Endodermal cell (in vitro differentiated cells): ENCODE data around the gene MICALL2. TPM values are rescaled to one million over a fixed set of nuclear protein-coding genes. Genes with fewer than 3 reads are reported as not detected.

ENCODE experiments used
- DNase-seq: peaks from one replicate; pipeline ENCODE4 v3.0.0-alpha.2; 2017
- H3K27ac ChIP-seq: 2 replicates; pipeline ENCODE4 v1.5.1; 2013; ENCODE audit warnings: mild to moderate bottlenecking, low read depth, low read length, moderate library complexity
- H3K27me3 ChIP-seq: 2 replicates; pipeline ENCODE4 v1.6.1; 2013; ENCODE audit warnings: mild to moderate bottlenecking, low read length, moderate library complexity; ENCODE audit not compliant: insufficient read depth, control insufficient read depth, poor library complexity, severe bottlenecking
- H3K36me3 ChIP-seq: 2 replicates; pipeline ENCODE4 v1.7.0; 2013; ENCODE audit warnings: mild to moderate bottlenecking, low read length, moderate library complexity; ENCODE audit not compliant: control insufficient read depth, insufficient read depth
- H3K4me1 ChIP-seq: one replicate; pipeline ENCODE4 v1.7.0; 2013; ENCODE audit warnings: low read length; ENCODE audit not compliant: control insufficient read depth, insufficient read depth
- H3K4me3 ChIP-seq: 2 replicates; pipeline ENCODE4 v1.5.1; 2013; ENCODE audit warnings: mild to moderate bottlenecking, low read length, moderate library complexity
- H3K9ac ChIP-seq: 2 replicates; pipeline ENCODE4 v1.6.1; 2013; ENCODE audit warnings: mild to moderate bottlenecking, low read length, moderate library complexity; ENCODE audit not compliant: poor library complexity, severe bottlenecking; ENCODE audit errors: extremely low read depth
- H3K9me3 ChIP-seq: 2 replicates; pipeline ENCODE4 v1.6.1; 2013; ENCODE audit warnings: mild to moderate bottlenecking, low read length, moderate library complexity; ENCODE audit not compliant: control insufficient read depth
- H3K27ac Mint-ChIP-seq: 2 replicates; pipeline ENCODE4 v1.8.0; 2020; ENCODE audit warnings: mixed read lengths
- H3K27me3 Mint-ChIP-seq: 2 replicates; pipeline ENCODE4 v1.8.0; 2021; ENCODE audit warnings: mild to moderate bottlenecking, mixed read lengths; ENCODE audit not compliant: insufficient read depth
- H3K36me3 Mint-ChIP-seq: 2 replicates; pipeline ENCODE4 v1.8.0; 2020; ENCODE audit warnings: low read depth, mixed read lengths
- H3K4me1 Mint-ChIP-seq: 2 replicates; pipeline ENCODE4 v1.8.0; 2020; ENCODE audit warnings: mixed read lengths
- H3K4me3 Mint-ChIP-seq: 2 replicates; pipeline ENCODE4 v1.8.0; 2020; ENCODE audit warnings: mild to moderate bottlenecking, moderate library complexity, mixed read lengths
- H3K9me3 Mint-ChIP-seq: 2 replicates; pipeline ENCODE4 v1.8.0; 2020; ENCODE audit warnings: mild to moderate bottlenecking, mixed read lengths
- CTCF ChIP-seq: fragments of 200-600 bp; sonication (generic); conservative IDR thresholded peaks from 2 replicates; pipeline ENCODE4 v1.5.0; 2021; ENCODE audit warnings: antibody characterized with exemption, mild to moderate bottlenecking
- WGBS, 2 experiments: methylation state at CpG; one replicate each; pipeline versions ENCODE4 v1.1.5 to v1.1.7; 2013; ENCODE audit warnings: missing lambda C conversion rate in 2 of 2, mixed read lengths in 1 of 2; ENCODE audit not compliant: insufficient coverage in 1 of 2, insufficient read length in 1 of 2; 5-methylcytosine and 5-hydroxymethylcytosine counted together
- total RNA-seq, 2 donors: library from RNA; stranded (reverse); fragmentation: NEBNext Ultra II Directional in 1 of 2; extraction: Animal tissue kit (Norgen Biotek cat#: 25700) in 1 of 2; gene quantifications; 2 replicates in 1 of 2; 3 replicates in 1 of 2; pipeline ENCODE4 v1.2.1, GENCODE V29; 2021

MICALL2 gene
- total RNA-seq, 2 donors from 2014 or later = 19.4 to 24.8 TPM

GRCh38 chr7:1483079-1483478 lies 23.8 kb upstream of the MICALL2 start:
- no peaks in the 10 kb centered on the region for H3K9me3 Mint-ChIP-seq

GRCh38 chr7:1481300-1481699 lies 22.0 kb upstream of the MICALL2 start:
- TF ChIP-seq CTCF = no peak
- H3K27me3 ChIP-seq = no peaks in the 10 kb centered on the region
- Mint-ChIP-seq H3K9me3 (no peaks in the 10 kb centered on the region), H3K4me3 (no peak overlapping the region), H3K4me1 (no peaks in the 10 kb centered on the region), H3K27me3 (no peaks in the 10 kb centered on the region), H3K27ac (no peak overlapping the region), H3K36me3 (peaks cover 26% of the 10 kb centered on the region)
- H3K4me3 ChIP-seq = no peak overlapping the region
- no peak for DNase-seq
- no peak overlapping the region for H3K9ac ChIP-seq
- no peaks in the 10 kb centered on the region for H3K9me3 ChIP-seq
- H3K27ac ChIP-seq = no peak overlapping the region
- H3K4me1 ChIP-seq = no peaks in the 10 kb centered on the region
- H3K36me3 ChIP-seq = peaks cover 4% of the 10 kb centered on the region
- WGBS, 2 experiments = 95 to 96% methylated on average over 9 to 20 of the region's 20 CpGs

More at GRCh38 chr7:1483079-1483478, 23.8 kb upstream of the MICALL2 start:
- no peak for DNase-seq
- H3K9ac ChIP-seq = no peak overlapping the region
- Mint-ChIP-seq H3K27me3 (no peaks in the 10 kb centered on the region), H3K27ac (no peak overlapping the region), H3K4me1 (no peaks in the 10 kb centered on the region), H3K4me3 (no peak overlapping the region), H3K36me3 (peaks cover 25% of the 10 kb centered on the region)
- H3K4me1 ChIP-seq = no peaks in the 10 kb centered on the region
- no peak for TF ChIP-seq CTCF
- WGBS, 2 experiments = 73 to 86% methylated on average over 15 to 22 of the region's 22 CpGs
- H3K27ac ChIP-seq = no peak overlapping the region
- H3K4me3 ChIP-seq = no peak overlapping the region
- no peaks in the 10 kb centered on the region for H3K27me3 ChIP-seq
- peaks cover 6% of the 10 kb centered on the region for H3K36me3 ChIP-seq
- H3K9me3 ChIP-seq = no peaks in the 10 kb centered on the region

DNA sequence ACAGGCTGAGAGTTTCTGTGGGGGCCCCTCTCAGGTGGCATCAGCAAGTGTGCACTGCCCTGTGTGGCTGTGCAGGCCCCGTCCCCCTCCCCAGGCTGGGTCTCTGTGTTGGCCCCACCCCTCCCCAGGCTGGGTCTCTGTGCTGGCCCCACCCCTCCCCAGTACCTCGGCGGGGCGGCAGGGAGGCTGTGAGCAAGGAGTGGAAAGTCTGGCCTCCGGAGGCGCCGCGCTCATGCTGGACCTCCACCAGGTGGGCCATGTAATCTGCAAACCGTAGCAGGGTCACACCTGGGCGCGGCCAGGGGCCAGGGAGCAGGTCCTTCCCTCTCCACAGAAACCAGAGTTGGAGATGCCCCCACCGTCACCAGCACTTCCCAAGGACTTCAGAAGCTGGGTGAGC lies 21.4 kb upstream of the MICALL2 start:
- Mint-ChIP-seq H3K36me3 (peaks cover 22% of the 10 kb centered on the region), H3K27me3 (no peaks in the 10 kb centered on the region), H3K4me3 (no peak overlapping the region), H3K27ac (no peak overlapping the region), H3K4me1 (no peaks in the 10 kb centered on the region), H3K9me3 (no peaks in the 10 kb centered on the region)
- Histone ChIP-seq H3K4me1 (no peaks in the 10 kb centered on the region), H3K27ac (no peak overlapping the region), H3K4me3 (no peak overlapping the region), H3K9ac (no peak overlapping the region), H3K27me3 (no peaks in the 10 kb centered on the region), H3K36me3 (peaks cover 4% of the 10 kb centered on the region), H3K9me3 (no peaks in the 10 kb centered on the region)
- DNase-seq = peak; percentile 67
- no peak for TF ChIP-seq CTCF
- WGBS, 2 experiments = 89 to 90% methylated on average over 5 to 12 of the region's 12 CpGs
